Suprapubic skin (tissue), 4 donors: ENCODE data around the gene GRID1.

Experiments used
- EP300 ChIP-seq: sonication (generic); formaldehyde crosslinking; IDR thresholded peaks from one replicate; pipeline ENCODE4 v1.6.1; 2017; ENCODE audit warnings: antibody characterized with exemption
- POLR2AphosphoS5 ChIP-seq, 3 donors: sonication (generic); formaldehyde crosslinking; IDR thresholded peaks; one replicate each; pipeline ENCODE4 v1.6.1; 2017; ENCODE audit warnings: antibody characterized with exemption in 3 of 3

DNA sequence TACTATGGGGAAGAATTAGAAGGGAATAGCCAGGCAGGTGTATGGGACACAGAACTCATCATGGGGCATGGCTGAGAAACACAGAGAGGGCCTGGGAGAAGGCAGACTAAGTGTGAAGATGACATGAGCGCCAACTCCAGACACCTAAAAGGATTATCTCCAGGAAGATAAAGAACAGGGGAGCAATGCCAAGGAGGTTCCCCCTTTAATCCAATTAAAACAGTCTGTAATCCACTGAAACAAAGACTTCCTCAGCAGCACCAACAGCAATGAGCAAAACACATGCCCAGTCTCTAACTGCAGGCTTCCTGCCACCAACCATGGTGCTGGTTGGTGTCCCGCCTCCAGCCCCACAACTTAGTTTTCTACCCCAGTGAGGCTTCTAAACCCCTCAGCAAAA, 108.9 kb downstream of the GRID1 start:
- TF ChIP-seq POLR2AphosphoS5 (IDR thresholded peaks at IDR 0.05) (no peak), EP300 (no peak)
